ENCODE results near the gene C5.
A peak's percentile ranks its signal among the peaks of the same experiment; 100 is the strongest.

C5 gene

DNA sequence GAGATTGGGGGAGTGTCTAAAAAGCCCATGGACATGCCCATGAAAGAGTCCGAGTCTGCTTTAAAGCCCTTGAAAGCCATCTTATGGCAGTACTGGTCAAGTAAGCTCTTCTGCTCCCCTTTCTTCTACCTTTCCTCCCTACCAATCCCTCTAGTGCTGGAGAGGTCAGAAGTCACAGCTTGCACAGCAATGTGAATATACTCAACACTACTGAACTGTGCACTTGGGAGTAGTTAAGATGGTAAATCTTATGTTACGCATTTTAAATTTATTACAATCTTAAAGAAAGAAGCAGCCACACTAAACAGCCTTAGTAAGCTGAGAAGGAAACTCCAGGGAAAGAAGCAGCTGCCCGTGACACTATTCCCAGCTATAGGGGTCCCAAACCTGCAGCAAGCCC is 111.2 kb downstream of the C5 start:
- DNase-seq: no peak

DNA sequence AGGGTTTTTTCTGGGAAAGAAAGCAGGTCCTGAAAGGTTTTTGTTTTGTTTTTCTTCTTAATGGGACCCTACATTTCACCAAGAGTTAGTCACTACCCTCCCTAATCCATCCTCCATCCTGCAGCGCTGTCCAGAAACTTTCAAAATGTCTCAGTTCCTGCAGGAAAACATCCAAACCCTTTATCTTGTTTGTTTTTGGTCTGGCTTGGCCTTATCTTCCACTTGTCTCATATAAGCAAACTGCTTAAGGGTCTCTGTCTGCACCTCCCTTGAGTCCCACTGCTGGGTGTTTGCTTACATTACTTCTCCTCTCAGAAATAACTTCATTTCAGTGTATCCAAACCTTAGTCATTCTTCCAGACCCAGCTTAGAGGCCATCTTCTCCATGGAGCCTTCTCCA is 112.5 kb downstream of the C5 start:
- DNase-seq: no peak

DNA sequence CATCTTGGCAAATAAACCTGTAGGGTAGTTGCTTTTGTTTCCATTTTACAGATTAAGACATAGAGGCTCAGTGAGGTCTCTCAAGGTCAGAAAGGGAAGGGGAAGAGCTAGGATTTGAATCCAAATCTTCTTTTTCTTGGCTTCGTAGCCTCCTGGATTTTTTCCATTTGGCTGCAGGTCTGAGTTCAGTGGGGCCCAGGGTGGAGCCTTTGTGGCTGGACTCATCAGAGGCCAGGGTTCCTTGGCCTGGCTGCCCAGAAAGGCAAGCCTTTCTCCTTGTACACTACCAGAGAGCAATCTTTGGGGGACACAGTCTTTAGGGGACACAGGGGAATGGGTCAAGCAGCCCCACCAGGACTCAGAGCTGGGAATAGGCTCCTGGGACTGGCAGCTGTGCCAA is 112.9 kb downstream of the C5 start:
- DNase-seq: no peak

DNA sequence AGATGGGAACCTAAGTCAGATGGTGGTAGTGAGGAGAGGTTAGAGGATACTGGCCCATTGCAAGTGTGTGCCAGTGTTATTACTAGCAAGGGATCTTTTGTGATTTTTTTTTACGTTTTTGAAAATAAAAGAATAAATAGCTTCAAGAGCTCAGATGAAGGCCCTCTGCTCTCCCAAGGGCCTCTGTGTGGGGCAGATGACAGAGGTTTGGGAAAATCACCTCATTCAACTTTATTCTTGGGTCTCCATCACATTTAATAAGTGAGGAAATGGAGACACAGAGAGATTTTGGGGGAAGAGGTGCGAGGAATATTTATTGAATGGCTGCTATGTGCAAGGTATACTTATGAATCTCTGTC is 113.3 kb downstream of the C5 start:
- DNase-seq: no peak

DNA sequence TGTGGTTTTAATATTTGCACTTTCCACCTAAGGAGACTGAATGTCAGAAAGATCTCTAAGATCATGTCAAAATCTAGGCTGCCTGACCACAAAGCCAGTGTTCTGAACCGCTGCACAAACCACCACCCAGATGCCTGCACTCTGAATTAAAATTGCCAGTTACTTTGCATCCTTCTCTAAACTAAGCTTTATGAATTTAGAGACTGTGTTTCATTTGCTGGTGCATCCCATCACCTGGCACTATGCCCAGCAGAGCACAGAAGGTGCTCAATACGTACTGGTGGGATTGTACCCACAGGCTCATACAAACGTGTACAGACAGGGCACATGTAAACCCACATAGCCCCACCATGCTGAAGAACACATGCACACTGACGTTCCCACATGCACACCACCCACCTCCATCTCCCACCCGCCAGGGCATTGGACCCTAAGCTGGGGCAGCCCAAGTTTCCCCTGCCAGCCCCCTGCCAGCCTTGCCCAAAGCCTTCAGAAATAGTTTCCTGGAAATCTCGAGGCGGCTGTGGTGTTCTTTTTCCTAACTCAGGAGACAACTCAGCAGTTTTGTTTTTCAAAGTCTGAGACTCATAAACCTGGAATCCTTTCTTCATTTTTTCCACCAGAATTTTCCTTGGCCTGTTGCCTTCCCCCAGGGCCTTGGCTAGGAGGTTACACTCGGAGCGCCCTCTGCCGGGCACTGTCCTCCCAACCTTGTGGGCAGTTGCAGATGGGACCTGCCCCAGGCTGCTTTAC is 113.9 kb downstream of the C5 start:
- peak; percentile 91 for DNase-seq

DNA sequence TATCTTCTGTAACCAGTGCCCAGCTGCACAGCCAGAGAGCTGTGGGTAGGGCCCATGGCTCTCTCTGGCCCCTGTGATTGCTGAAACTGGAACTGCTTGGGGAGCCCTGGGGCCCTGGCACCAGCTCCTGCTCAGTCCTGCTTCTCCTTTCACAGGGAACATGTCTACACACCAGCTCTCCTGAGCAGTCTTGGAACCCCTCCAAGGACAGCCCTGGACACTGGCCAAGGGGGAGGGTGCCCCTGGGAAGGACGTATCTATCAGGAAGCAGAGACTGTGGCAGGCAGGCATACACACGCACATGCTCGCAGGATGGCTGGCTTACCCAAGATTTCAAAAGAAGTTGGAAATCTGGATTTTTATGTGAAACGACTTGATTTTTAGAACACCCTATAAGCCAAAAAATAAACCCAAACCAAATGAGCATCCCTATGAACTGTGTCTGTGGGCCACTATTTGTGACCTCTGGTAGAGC is 114.7 kb downstream of the C5 start:
- no peak for DNase-seq

DNA sequence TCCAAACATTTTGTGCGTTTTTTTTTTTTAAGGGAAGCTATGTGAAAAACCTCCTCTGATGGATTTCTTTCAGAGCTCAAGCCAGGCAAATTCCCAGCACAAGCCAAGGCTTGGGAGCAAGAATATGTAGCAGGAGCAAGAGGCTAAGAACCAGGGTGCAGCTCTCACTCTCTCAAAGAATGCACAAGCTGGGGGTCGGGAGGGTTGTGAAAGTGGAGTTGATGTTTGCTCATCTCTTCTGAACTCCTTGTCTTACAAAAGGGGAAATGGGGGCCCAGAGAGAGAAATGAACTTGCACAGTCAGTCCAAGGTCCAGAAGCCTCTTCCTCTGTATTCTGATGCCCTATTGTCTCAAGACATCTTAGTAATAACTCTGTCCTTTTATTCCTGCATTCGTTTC is 115.8 kb downstream of the C5 start:
- DNase-seq: no peak

DNA sequence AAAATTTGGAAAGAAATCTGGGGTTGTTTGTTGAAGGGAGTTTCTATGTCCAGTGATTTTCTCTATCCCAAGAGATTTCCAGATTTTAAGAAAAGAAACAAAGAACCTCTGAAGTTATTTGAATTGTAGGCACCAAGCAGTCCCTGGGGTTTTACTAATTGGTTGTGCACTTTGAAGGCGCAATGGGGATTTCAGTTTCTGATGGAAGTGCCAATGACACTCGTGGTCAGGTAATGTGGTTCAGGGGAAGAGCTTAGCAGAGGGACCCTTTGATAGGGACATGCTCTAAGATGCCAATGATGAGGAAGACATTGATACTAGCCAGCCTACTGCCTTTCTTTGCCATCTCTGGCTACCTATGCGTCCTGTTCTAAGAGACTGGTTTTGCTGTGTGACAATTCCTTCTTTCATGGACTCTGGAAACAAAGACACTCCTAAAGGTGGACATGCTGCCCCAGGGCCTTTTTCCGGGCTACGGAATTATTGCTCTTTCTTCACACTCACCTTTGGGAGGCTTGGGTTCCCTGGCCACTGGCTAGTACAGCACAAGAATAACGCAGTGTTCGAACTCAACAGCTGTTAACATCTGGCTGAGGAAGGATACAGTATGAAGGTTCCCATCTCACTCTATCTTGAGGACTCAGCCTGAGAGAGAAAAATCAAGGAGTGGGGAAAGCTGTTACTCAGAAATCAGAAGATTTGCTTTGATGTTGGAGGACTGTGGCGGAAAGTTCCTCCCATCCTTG is 116.6 kb downstream of the C5 start:
- DNase-seq: no peak

DNA sequence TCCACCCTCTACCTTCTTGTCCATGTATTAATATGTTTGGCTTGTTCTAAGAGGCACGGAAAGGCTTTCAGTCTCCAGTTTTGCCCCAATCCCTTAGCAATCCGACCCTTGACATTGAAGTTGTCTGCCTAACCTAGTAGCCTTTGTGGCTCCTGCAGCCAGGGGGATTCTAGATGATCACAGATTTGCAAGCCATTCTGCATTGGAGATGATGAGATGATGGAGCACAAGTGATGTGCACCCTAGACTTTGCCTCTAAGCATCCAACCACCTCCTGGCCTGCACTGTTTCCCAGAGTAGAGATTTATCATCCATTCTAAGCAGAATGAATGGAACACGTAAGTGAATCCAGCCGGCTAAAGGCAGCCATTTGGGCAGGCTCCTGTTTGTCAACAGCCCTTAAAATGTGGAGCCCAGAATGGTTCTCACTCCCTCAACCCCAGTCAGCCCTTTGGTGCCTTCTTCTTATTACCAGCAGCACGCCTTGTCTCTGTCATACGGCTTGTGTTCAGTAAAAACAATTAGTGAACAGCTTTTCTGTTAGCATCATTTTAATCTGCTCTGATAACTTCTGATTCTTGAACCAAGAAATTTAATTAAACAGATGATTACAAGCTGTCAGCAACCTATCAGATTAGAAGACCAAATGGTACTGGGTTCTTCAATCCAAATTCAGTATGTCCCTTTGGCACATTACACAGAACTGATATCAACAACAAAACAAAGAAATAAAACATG is 117.8 kb downstream of the C5 start:
- DNase-seq: no peak

DNA sequence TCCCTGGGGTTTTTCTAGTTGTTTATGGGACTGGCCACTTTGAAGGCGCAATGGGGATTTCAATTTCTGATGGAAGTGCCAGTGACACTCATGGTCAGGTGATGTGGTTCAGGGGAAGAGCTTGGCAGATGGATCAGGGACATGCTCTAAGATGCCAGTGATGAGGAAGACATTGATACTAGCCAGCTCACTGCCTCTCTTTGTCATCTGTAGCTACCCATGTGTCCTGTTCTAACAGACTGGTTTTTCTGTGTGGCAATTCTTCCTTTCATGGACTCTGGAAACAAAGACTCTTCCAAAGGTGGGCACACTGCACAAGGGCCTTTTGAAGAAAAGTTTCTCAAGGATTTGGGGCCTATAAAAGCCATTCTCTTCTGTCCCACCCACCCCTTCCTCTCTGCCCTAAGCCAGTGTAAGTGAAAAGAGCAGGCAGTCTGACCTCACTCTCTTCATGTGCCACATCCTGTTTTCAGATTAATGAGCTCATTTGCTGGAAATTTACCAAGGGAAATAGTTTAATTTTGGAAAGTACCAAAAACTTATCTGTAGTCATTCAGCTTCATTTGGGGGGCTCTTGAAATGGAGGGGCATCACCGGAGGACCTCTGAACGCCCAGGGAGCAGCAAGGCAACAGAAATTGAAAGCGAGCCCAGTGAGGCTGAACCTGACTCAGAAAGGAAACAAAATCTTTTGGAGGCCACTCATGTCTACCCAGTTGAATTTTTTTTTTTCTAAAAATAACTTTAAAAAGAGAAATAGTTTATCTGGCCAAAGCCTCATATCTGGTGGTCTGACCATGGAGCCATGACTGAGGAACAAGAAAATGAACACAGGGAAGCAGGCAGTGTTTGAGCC is 118.6 kb downstream of the C5 start:
- no peak for DNase-seq

DNA sequence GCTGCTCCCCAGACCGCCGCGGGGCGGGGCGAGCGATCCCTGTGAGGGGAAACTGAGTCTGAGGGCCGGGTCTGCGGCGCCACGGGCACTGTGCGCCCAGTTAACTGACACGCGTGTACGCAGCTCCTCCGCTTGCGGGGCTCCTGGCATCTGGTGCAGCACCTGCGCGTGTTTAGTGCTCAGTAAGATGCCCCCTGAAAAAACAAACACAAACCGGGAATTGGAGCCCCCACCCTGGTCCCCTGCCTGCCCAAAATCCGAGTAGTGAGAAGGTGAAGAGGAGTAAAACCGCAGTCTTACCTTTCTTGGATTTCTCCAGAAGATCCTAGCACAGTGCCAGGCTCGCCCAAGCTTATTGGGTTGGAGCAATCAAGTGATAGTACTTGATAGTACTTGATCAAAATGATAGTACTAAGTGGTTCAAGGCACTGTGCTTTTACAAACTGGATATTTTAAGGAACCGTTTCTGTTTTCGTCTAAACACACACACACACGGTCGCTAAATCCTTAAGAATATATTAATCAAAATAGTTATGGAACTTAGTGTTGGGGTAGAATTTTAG is 120.8 kb downstream of the C5 start:
- no peak for DNase-seq

DNA sequence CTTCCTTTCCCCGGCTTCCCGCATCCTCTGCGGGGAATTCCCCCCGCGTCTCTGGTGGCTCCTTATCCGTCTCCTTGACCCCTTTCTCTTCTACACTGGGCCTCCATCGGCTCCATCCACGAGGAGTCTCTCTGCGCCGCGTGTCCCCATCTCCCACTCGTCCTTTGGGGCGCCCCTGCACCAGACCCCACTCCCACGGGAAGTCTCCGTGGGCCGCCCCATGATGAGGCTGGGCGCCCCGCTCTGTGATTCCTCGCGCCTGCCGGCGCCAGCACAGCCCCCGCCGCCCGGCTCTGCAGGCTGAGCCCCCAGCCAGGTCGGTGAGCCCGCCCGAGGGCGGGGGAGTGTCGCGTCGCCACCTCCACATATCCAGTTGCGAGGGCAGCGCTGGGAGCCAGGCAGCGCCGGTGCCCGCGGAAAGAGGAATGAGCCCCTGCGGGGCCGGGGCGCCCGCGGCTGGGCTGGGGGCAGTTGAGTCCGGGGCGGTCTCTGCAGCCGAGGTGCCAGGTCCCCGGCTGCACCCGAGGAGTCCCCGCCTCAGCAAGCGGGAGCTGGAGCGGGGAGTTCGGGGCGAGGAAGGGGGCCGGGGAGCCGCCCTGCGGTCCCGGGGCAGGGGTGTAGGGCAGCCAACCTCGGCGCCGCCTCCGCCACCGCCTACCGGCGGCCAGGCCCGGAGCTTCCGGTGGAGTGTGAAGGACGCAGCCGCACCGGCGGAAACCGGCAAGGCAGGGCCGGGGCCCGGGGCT is 121.4 kb downstream of the C5 start:
- DNase-seq: peak; percentile 72

DNA sequence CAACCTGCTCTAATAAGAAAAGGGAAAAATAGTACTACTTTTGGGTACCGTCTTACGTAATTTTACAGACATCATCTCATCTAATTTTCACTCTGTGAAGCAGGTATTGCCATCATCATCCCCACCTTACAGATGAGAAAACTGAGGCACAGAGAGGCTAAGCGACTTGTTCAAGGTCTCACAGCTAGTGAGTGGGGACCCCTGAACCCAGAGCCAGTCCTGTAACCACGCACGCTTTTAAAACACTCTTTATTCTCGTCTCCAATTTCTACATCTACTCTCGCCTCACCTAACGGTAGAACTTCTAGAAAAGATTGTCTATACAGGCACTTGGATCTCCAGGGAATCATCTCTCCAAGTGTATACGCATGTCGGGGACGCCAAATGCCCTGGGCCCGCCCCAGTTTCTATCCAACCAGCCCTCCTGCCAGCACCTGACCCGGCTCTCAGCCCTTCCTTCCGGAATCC is 122.0 kb downstream of the C5 start:
- no peak for DNase-seq

DNA sequence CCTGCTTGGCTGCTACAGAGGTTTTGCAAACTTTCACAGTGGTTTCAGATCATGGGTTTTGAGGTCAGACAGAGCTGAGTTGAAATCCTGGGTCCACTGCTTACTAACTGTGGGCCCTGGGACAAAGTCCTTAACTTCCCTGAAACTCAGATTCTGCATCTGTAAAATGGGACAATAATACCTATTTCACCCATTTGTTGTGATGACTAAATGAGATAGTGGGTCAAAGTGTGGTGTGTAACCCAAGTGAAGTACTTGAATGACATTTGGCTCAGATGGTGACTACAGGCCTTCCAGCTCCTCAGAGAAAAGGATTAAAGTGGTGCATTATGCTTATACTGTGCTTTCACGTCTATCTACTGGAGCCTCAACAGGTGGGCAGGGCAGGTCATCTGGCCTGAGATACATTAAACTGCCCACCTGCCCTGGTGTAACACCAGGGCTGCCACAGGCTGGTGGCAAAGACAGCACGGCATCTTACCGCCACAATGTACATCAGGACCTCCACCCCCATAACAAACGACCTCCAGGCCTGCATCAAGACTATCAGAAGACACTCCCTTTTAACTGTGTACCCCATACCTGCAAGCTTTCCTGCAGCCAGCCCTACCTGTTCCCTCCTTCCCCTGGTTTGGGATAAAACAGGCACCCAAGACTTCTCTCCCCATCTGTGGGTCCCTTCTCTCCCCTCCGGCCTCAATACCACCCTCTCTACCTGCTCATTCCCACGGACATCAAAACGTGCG is 122.6 kb downstream of the C5 start:
- DNase-seq: no peak

DNA sequence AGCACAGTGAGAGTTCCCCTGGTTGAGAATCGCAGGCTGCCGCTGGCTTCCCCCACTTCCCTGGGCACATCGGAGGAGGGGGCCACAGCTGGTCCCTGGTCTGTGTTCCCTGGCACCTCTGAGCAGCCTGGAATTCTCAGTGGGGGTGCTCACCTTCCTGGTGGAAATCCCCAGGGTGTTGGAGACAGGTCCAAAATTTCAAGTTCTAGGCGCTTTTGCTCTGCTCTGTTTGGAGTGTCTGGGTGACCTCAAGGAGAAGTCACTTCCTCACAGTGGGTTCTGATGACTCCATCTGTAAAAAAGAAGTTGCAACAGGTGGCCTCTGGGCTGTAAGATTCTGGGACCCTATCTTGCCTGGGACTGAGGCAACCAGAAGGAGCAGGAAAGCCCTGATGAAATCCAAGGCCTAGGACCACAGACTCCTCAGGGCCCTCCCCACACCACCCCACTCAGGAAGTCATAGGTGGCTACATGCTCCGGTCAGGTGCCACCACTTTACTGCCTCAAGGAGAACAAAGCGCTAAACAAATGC is 123.6 kb downstream of the C5 start, which contains the start of gene TRAF1:
Gene TRAF1 (minus strand): TSS at position 400 of the 532 bp plus-strand sequence. CDS start 721 bp downstream, outside the sequence.
- DNase-seq: no peak

DNA sequence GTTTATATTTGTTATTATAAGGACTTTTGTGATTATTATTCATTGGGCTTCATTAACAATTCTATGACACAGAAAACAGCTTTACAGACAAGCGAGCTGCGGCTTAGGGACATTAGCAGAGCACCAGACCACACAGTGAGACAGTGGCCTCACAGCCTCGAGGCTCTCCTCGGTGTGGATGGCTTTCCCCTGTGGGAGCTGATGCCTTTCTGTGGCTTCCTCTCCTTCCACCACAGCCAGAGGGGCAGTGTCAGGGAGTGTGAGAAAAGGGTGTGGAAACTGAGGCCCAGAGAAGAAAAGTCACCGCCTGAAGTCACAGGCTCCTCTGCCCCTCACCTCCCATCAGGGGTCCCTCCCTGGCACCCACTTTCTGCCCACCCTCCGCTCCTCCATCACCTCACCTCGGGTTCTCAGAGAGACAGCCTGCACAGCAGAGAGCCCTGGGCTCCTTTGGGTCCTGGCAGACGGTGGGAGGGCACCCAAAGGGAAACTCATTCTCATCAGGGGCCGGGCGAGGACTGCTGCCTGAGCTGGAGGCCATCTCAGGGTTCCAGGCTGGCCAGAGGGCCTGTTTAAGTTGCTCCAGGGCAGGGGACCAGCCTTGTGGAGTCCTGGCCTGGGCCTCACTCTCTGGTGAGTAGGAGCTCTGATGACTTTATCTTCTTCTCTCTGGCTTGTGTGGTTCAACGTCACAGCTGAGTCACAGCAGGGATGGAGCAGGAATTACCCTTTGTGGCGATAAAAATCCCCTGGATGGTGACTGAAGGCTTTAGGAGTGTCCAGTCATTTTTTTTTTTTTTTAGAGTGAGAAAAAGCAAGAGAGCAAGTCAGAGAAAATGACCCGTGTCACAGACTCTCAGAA is 124.3 kb downstream of the C5 start:
- peak; percentile 75 for DNase-seq

DNA sequence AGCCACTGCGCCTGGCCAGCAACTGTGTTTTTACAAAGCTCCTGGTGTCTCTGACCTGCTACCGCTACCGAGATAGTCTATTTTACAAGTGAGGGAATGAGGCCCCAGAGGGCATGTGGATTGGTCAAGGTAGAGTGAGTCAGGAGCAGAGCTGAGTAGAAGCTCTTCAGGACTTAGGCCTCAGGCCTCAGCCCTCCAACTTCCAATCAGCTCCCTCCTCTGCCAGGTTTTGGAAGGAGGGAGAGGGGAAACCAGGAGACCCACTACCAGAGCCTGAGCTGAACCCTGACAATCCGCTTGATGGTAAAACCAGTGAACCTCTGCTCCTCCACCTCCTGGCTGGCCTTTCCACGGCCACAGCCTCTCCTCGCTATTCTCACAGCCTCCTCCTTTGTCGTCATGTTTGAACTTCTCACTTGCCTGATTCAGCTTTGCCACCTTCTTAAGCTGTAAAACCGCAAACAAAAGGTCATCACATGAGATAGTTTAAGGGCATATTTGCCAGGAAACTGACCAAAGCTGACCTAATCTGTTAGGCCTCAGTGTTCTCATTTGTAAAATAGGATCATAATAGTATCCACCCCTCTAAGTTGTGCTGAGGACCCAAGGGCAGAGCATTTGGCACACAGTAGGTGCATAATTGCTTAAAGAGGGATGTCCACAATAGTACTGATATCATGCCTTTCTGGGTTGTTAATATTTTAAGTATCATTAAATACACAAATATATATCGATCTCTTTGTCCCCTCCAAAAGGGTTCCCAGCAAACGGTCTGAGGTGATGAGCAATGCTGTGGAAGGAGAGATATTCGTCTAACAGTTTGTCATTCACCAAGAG is 125.2 kb downstream of the C5 start:
- no peak for DNase-seq

DNA sequence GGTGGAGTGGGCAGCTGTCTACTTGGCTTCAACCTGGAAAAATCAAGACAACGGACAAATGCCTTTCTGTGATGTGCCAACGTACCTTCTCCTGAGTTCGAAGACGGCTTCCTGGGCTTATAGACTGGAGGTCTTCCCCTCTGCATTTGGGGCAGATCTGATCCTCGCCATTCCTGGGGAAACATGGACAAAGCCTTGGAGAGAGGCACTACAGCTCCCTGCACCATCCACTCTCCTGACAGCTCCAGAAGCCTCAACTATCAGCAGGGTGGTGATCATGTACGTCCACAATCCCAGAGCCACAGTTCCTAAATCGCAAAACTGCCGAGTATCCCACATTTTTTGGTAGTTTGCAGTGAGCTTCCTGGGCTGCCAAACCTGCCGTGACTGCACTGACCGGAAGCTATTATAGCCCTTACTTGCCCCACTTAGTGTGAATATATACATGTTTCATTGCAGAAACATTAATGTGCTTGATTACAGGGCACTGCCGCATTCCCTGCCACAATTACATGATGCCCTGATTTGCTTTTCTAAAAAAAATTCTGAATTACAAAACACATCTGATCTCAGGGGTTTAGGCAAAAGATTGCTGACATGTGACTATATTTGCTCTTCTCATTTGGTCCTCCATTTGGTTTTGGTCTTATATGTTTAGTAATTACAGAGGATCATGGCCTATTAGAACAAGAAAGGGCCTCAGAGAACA is 126.3 kb downstream of the C5 start:
- no peak for DNase-seq

Measured in activated CD4-positive, alpha-beta T cell treated with anti-CD3 and anti-CD28 coated beads, Interleukin-2, amount 50 U/mL, for 1 hour (primary cell).